Sigmoid colon (tissue), 7 donors: Measurements from ENCODE around the gene CCL23. TPM values are rescaled to one million over a fixed set of nuclear protein-coding genes. Genes with fewer than 3 reads are reported as not detected.

Experiments used
- DNase-seq: peaks from one replicate; pipeline ENCODE4 v3.0.0-alpha.2; 2019
- H3K27ac ChIP-seq, 4 donors: fragments of 200-600 bp; sonication (generic); one replicate each; pipeline ENCODE4 v1.5.1; 2016 to 2019; ENCODE audit warnings: mild to moderate bottlenecking in 1 of 4
- H3K27me3 ChIP-seq, 3 donors: fragments of 200-600 bp; sonication (generic); one replicate each; pipeline ENCODE4 v1.5.1; 2019; ENCODE audit warnings: mild to moderate bottlenecking in 1 of 3
- H3K36me3 ChIP-seq, 4 donors: fragments of 200-600 bp; sonication (generic); one replicate each; pipeline ENCODE4 v1.5.1; 2016 to 2019
- H3K4me1 ChIP-seq, 4 donors: fragments of 200-600 bp; sonication (generic); one replicate each; pipeline ENCODE4 v1.5.1; 2017 to 2019
- H3K4me3 ChIP-seq, 4 donors: fragments of 200-600 bp; sonication (generic); one replicate each; pipeline ENCODE4 v1.5.1; 2017 to 2019; ENCODE audit warnings: mild to moderate bottlenecking in 2 of 4, moderate library complexity in 1 of 4
- H3K9me3 ChIP-seq, 4 donors: fragments of 200-600 bp in 3 of 4; sonication (generic) in 3 of 4; one replicate each; pipeline versions ENCODE4 v1.5.1 to v1.6.1; 2013 to 2019
- EP300 ChIP-seq, 4 donors: sonication (generic); formaldehyde crosslinking; IDR thresholded peaks; one replicate each; pipeline ENCODE4 v1.6.1; 2017; ENCODE audit warnings: antibody characterized with exemption in 4 of 4
- POLR2A ChIP-seq, 2 donors: fragments of 450-650 bp; IDR thresholded peaks; one replicate each; pipeline ENCODE4 v1.6.1; 2016; ENCODE audit warnings: antibody characterized with exemption in 2 of 2, mild to moderate bottlenecking in 2 of 2, moderate library complexity in 2 of 2
- POLR2AphosphoS5 ChIP-seq, 4 donors: sonication (generic); formaldehyde crosslinking; IDR thresholded peaks; one replicate each; pipeline ENCODE4 v1.6.1; 2017; ENCODE audit warnings: antibody characterized with exemption in 4 of 4
- WGBS, 2 donors: extraction: QIAGEN DNeasy Blood & Tissue Kit; methylation state at CpG; one replicate each; pipeline ENCODE4 v1.1.7; 2013; 5-methylcytosine and 5-hydroxymethylcytosine counted together
- intact Hi-C: fragments of 100-400 bp; cut with DNase I; formaldehyde crosslinking; loops from one replicate; pipeline ENCODE4 v1.15.1; 2023
- polyA plus RNA-seq, 3 donors: library from polyadenylated mRNA; stranded (reverse); fragments of 200-250 nt; gene quantifications; one replicate each; pipeline ENCODE4 v1.2.3, GENCODE V29; 2013
- total RNA-seq, 4 donors: library from RNA; depleted of rRNA; stranded (reverse); fragments of >200 nt; gene quantifications; one replicate each; pipeline ENCODE4 v1.1.0, GENCODE V29; 2016
- TF ChIP-seq, protein P1 (sequence below), 4 experiments: fragments of 450-650 bp in 3 of 4; fragments of 200-600 bp in 1 of 4; IDR thresholded peaks; one replicate each; pipeline ENCODE4 v1.5.1; 2016 to 2019; ENCODE audit warnings: antibody characterized with exemption in 4 of 4, mild to moderate bottlenecking in 3 of 4, moderate library complexity in 2 of 4
- donor health status: healthy with polysubstance abuse.
- donor health status: Bipolar disorder and iron deficiency.
- donor health status: healthy.

The CCL23 gene, protein sequence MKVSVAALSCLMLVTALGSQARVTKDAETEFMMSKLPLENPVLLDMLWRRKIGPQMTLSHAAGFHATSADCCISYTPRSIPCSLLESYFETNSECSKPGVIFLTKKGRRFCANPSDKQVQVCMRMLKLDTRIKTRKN
- total RNA-seq (1 to 10 TPM in 3 of 4 donors, under 1 TPM in 1; 0.82 to 8.6 (median 4.2) TPM), polyA plus RNA-seq (10 to 100 TPM in 1 of 3 donors, not detected in 2; 18.6 TPM)

DNA sequence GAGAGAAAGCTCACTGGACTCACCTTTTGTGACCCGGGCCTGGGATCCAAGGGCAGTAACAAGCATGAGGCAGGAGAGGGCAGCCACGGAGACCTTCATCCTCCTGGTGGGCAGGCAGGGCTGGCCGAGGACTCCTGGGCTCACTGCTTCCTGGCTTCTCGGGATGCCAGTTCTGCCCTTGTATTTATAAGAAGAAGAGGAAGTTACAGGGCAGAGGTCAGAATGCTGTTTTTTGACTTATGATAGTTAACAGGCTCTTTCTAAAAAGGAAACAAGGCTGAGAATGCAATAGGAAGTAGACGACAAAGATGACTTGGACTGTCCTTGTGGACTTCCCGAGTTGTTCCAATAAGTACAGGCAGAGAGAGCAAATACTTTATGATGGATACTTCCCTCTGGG lies at the start of gene CCL23:
TSS of gene CCL23 (minus strand) at position 174 of the 400 bp plus-strand sequence. CDS start at position 99, 75 bp downstream.
- H3K4me1 ChIP-seq: no peaks in the 10 kb centered on the region
- no peaks in the 10 kb centered on the region for H3K27me3 ChIP-seq
- H3K27ac ChIP-seq: no peak within 1 kb of the TSS
- no peak for DNase-seq
- intact Hi-C loops: no loop called here
- no peaks in the 10 kb centered on the region for H3K9me3 ChIP-seq
- 37 to 50% methylated on average over 6 of the region's 6 CpGs for WGBS, 2 donors
- TF ChIP-seq, protein P1, sequence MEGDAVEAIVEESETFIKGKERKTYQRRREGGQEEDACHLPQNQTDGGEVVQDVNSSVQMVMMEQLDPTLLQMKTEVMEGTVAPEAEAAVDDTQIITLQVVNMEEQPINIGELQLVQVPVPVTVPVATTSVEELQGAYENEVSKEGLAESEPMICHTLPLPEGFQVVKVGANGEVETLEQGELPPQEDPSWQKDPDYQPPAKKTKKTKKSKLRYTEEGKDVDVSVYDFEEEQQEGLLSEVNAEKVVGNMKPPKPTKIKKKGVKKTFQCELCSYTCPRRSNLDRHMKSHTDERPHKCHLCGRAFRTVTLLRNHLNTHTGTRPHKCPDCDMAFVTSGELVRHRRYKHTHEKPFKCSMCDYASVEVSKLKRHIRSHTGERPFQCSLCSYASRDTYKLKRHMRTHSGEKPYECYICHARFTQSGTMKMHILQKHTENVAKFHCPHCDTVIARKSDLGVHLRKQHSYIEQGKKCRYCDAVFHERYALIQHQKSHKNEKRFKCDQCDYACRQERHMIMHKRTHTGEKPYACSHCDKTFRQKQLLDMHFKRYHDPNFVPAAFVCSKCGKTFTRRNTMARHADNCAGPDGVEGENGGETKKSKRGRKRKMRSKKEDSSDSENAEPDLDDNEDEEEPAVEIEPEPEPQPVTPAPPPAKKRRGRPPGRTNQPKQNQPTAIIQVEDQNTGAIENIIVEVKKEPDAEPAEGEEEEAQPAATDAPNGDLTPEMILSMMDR (IDR thresholded peaks at IDR 0.05): no peak
- TF ChIP-seq POLR2A (IDR thresholded peaks at IDR 0.05): no peak
- TF ChIP-seq EP300 (IDR thresholded peaks at IDR 0.05): no peak
- TF ChIP-seq POLR2AphosphoS5 (IDR thresholded peaks at IDR 0.05): no peak
- no peak within 1 kb of the TSS for H3K4me3 ChIP-seq
- no peaks in the 10 kb centered on the region for H3K36me3 ChIP-seq

DNA sequence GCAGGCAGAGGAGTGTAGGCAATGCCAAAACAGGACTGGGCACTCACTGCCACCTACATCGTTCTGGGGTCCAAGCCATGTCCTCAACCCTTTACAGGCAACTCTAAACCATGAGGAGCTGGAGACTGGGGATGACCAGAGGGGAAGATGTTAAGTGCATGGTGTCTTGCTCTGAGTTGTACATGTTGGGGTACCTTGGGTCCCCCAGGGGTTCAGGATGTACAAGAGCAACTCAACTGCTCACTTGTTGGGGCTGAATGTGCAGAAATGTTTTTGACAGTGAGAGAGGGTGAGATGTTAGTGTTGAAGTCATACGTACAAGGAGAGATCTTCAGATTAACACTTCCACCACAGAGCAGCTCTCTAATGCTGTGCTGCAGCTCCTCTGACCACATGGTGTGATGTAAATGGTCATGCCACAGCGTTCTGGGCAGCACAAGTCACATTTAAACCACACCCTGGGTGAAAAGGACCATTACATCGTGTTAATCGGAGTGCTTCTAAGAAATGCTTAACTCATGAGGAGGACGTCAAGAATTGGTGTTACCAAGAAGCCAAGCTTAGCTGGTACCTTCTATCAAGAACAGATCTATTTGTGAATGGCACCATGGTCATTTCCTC lies 48.7 kb upstream of the CCL23 start:
- H3K4me3 ChIP-seq: no peak overlapping the region
- H3K36me3 ChIP-seq: no peaks in the 10 kb centered on the region
- H3K9me3 ChIP-seq: no peaks in the 10 kb centered on the region
- intact Hi-C loops: no loop called here
- WGBS, 2 donors: 80 to 87% methylated on average over 6 of the region's 6 CpGs
- TF ChIP-seq EP300 (IDR thresholded peaks at IDR 0.05) (no peak), POLR2A (IDR thresholded peaks at IDR 0.05) (no peak), POLR2AphosphoS5 (IDR thresholded peaks at IDR 0.05) (no peak)
- TF ChIP-seq, protein P1 (IDR thresholded peaks at IDR 0.05): no peak
- DNase-seq: no peak
- H3K27ac ChIP-seq: no peak overlapping the region
- no peaks in the 10 kb centered on the region for H3K27me3 ChIP-seq
- no peaks in the 10 kb centered on the region for H3K4me1 ChIP-seq

DNA sequence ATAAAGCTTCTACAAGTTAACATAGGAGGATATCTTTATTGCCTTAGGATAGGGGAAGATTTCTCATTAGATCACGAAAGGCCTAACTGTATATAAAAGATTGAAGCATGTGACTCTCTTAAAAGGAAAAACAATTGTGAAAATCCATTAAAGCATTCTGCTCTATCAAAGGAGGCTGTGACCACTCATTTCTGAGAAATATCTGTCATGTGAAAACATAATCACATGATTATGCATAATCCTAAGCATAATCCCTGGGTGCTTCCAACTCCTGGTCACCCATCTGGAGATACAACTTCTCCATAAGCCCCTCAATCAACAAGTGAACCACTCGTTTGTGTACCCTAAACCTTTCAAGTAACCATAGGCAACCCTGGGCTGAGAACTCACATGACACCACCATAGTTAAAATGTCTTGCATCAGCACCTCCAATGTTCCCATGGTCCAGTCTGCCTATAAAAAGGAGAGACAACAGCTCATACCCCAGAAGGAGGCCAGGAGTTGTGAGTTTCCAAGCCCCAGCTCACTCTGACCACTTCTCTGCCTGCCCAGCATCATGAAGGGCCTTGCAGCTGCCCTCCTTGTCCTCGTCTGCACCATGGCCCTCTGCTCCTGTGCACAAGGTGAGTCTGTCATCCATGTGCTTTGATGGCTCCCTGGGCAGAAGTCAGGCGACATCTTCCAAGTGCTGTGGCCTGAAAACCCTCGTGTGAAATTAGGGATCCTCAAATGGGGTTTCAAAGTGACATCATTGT lies 46.2 kb upstream of the CCL23 start, which contains the start of gene CCL18:
TSS of gene CCL18 (plus strand) at position 487 of the 756 bp plus-strand sequence. CDS start at position 558, 71 bp downstream.
- 82 to 83% methylated on average over 5 of the region's 5 CpGs for WGBS, 2 donors
- Histone ChIP-seq H3K4me3 (no peak within 1 kb of the TSS), H3K27ac (no peak within 1 kb of the TSS), H3K9me3 (no peaks in the 10 kb centered on the region), H3K36me3 (no peaks in the 10 kb centered on the region), H3K4me1 (no peaks in the 10 kb centered on the region), H3K27me3 (no peaks in the 10 kb centered on the region)
- TF ChIP-seq, protein P1 (IDR thresholded peaks at IDR 0.05): no peak
- TF ChIP-seq POLR2A (IDR thresholded peaks at IDR 0.05) (no peak), EP300 (IDR thresholded peaks at IDR 0.05) (no peak), POLR2AphosphoS5 (IDR thresholded peaks at IDR 0.05) (no peak)
- intact Hi-C loops: no loop called here
- DNase-seq: no peak

- Histone ChIP-seq H3K36me3 (no peaks in the 10 kb centered on the region), H3K4me1 (no peaks in the 10 kb centered on the region), H3K27me3 (no peaks in the 10 kb centered on the region), H3K9me3 (no peaks in the 10 kb centered on the region), H3K4me3 (no peak overlapping the region), H3K27ac (no peak overlapping the region)
- TF ChIP-seq POLR2AphosphoS5 (IDR thresholded peaks at IDR 0.05) (no peak), POLR2A (IDR thresholded peaks at IDR 0.05) (no peak), EP300 (IDR thresholded peaks at IDR 0.05) (no peak)
- TF ChIP-seq, protein P1 (IDR thresholded peaks at IDR 0.05): no peak
- intact Hi-C loops: no loop called here
- 88 to 97% methylated on average over 2 of the region's 2 CpGs for whole genome bisulfite sequencing, 2 donors
- DNase-seq: no peak
Measured at GRCh38 chr17:36060816-36061215, 43.0 kb upstream of the CCL23 start.
